Measurements from ENCODE around the gene HEBP2. TPM values are rescaled to one million over a fixed set of nuclear protein-coding genes. Genes with fewer than 3 reads are reported as not detected.

The HEBP2 gene
- total and polyA plus RNA-seq, 2 of the 4 experiments (the other 2 are of a cell fraction): 3.9 to 6.1 TPM

- Histone ChIP-seq H3K14ac (replicated peaks; ENCODE audit: low read depth, low read length) (no peak overlapping the region), H3K79me1 (ENCODE audit: low read depth in 1 of 2, low read length in 2 of 2) (no peaks in the 10 kb centered on the region), H3K4ac (ENCODE audit: low read depth, low read length) (no peak overlapping the region), H4K8ac (ENCODE audit: low read depth in 2 of 2, low read length in 2 of 2) (no peak overlapping the region), H3K9me1 (ENCODE audit: insufficient read depth, low read length) (peaks cover 6% of the 10 kb centered on the region), H3K27ac (ENCODE audit: insufficient read depth, low read length) (no peak overlapping the region), H3K4me2 (ENCODE audit: low read depth, low read length) (no peak overlapping the region), H2AFZ (replicated peaks; ENCODE audit: low read length, poor library complexity) (no peak overlapping the region), H3K9ac (ENCODE audit: low read depth, low read length) (no peak overlapping the region), H3K23ac (ENCODE audit: low read depth, low read length) (no peak overlapping the region), H3K9me3 (ENCODE audit: control insufficient read depth, insufficient read depth, low read length) (no peaks in the 10 kb centered on the region), H3K4me1 (ENCODE audit: control insufficient read depth, insufficient read depth, low read length) (peaks cover 7% of the 10 kb centered on the region; the same call in 1 of the 2 replicates), H2BK20ac (ENCODE audit: low read depth, low read length) (no peak overlapping the region), H2AK9ac (replicated peaks; ENCODE audit: low read depth, low read length, poor library complexity) (no peak overlapping the region), H3K56ac (ENCODE audit: extremely low read depth, insufficient read depth, low read length) (no peak overlapping the region), H4K5ac (ENCODE audit: low read depth, low read length) (no peak overlapping the region), H2BK15ac (ENCODE audit: low read depth, low read length) (no peak overlapping the region), H2AK5ac (ENCODE audit: low read depth, low read length) (no peak overlapping the region), H4K91ac (ENCODE audit: insufficient read depth, low read depth, low read length) (no peak overlapping the region), H3K27me3 (ENCODE audit: control insufficient read depth, insufficient read depth, low read length) (no peaks in the 10 kb centered on the region), H3K4me3 (ENCODE audit: insufficient read depth, low read depth, low read length) (no peak overlapping the region), H2BK5ac (ENCODE audit: low read depth, low read length, poor library complexity, severe bottlenecking) (no peak overlapping the region), H3K18ac (ENCODE audit: low read depth, low read length) (no peak overlapping the region), H2BK120ac (ENCODE audit: low read depth, low read length) (no peak overlapping the region), H4K20me1 (ENCODE audit: insufficient read depth, low read length) (no peaks in the 10 kb centered on the region), H3K36me3 (ENCODE audit: control insufficient read depth, insufficient read depth, low read length) (peaks cover 11% of the 10 kb centered on the region)
- POLR2A ChIA-PET (ENCODE audit: unreplicated experiment): no interaction called here
- in situ Hi-C loops (cut with MboI; ENCODE audit: low sequenced_read_pairs) (loop anchor here (5.0 kb wide), 3 partner anchors 81 to 331 kb away; no protein-coding TSS in a partner anchor), dilution Hi-C loops (cut with HindIII; ENCODE audit: low sequenced_read_pairs, unreplicated experiment) (no loop called here), intact Hi-C loops (cut with micrococcal nuclease) (no loop called here)
- TF ChIP-seq POLR2A (IDR thresholded peaks at IDR 0.05; ENCODE audit: low read depth, low read length): no peak
- TF ChIP-seq RFX5 (IDR thresholded peaks at IDR 0.05; ENCODE audit: low read depth, low read length): no peak
- TF ChIP-seq CTCF (conservative IDR thresholded peaks at IDR 0.05; ENCODE audit: low read depth, low read length): no peak
- TF ChIP-seq CEBPB (IDR thresholded peaks at IDR 0.05; ENCODE audit: low read depth, low read length): no peak
- no peak for TF ChIP-seq SMC3 (IDR thresholded peaks at IDR 0.05; ENCODE audit: low read depth, low read length)
- no peak for TF ChIP-seq USF2 (IDR thresholded peaks at IDR 0.05; ENCODE audit: low read depth, low read length)
- no peak for TF ChIP-seq FOS (IDR thresholded peaks at IDR 0.05; ENCODE audit: low read depth, low read length)
- TF ChIP-seq MXI1 (IDR thresholded peaks at IDR 0.05; ENCODE audit: borderline replicate concordance, low read depth, low read length): no peak
- TF ChIP-seq NFE2L2 (IDR thresholded peaks at IDR 0.05; ENCODE audit: low read depth, low read length): no peak
- TF ChIP-seq MAFK (IDR thresholded peaks at IDR 0.05; ENCODE audit: low read depth, low read length): no peak
- no peak for TF ChIP-seq RAD21 (IDR thresholded peaks at IDR 0.05; ENCODE audit: low read length)
- no peak for TF ChIP-seq CHD1 (IDR thresholded peaks at IDR 0.05; ENCODE audit: low read depth, low read length)
- TF ChIP-seq RCOR1 (IDR thresholded peaks at IDR 0.05; ENCODE audit: insufficient replicate concordance, low read length): no peak
- TF ChIP-seq ELK1 (IDR thresholded peaks at IDR 0.05; ENCODE audit: borderline replicate concordance, low read depth, low read length): no peak
- CTCF ChIA-PET: interaction anchor here (1.1 to 2.5 kb wide), 2 partner anchors 13 to 78 kb away, joined by 3 to 8 read pairs; no protein-coding TSS in a partner anchor
- BruUV-seq (replicated peaks): no TSS peak
- ATAC-seq (ENCODE audit: low read depth) (no peak), DNase-seq (no peak)
- WGBS, 2 experiments (ENCODE audit: extremely low coverage in 2 of 2, insufficient read length in 1 of 2): 92% methylated on average over 6 of the region's 19 CpGs; no CpG with 5 or more reads in 1 of the 2 experiments
These were observed 27.4 kb downstream of the HEBP2 start for GRCh38 chr6:138431256-138432062.
